GM19328 (cell line): ENCODE results near the gene GALT.

Source experiments
- ATAC-seq: cut with Tn5 transposase; IDR thresholded peaks from one replicate; pipeline ENCODE4 v1.9.1; 2021; ENCODE audit warnings: mild to moderate bottlenecking, moderate library complexity; ENCODE audit not compliant: unreplicated experiment

The GALT gene

GRCh38 chr9:34675048-34675714 lies 28.7 kb downstream of the GALT start:
- ATAC-seq: no peak

DNA sequence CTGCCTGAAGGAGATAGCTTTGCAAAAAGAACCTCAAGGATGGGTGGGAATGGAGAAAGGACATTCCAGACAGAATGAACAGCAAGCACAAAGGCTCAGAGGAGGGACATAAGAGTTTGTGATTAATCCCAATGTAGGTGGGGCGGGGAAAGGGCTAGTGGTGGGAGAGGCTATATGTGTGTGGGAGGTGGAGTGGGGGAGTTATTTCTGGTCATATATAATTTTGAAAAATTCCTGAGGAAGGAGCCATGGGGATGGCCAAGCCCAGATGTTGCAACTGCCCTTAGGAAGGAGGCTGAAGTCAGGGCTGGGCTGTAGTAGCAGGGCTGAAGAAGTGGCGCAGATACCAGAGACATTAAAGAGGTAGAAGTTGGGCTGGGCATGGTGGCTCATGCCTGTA lies 29.4 kb downstream of the GALT start:
- ATAC-seq: no peak

DNA sequence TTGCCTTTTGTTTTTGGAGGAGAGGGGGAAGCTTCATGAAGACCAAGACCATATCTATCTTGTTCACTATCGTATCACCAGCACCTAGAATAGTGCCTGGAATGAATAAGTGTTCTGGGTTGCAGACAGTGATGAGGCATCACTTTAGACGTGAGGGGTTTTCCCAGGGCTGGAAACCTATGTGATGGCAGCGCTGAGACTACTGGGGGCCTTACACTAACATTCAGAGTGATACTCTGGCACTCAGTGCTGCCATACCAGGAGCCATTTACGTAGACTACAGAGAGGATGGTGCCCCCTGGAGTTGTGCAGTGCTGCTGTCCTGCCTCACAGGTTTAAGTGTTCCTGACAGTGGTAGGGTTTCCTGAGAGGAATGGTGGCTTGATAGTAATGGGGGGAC lies 37.7 kb downstream of the GALT start:
- no peak for ATAC-seq

GRCh38 chr9:34684816-34685215 lies 38.3 kb downstream of the GALT start:
- ATAC-seq: no peak

DNA sequence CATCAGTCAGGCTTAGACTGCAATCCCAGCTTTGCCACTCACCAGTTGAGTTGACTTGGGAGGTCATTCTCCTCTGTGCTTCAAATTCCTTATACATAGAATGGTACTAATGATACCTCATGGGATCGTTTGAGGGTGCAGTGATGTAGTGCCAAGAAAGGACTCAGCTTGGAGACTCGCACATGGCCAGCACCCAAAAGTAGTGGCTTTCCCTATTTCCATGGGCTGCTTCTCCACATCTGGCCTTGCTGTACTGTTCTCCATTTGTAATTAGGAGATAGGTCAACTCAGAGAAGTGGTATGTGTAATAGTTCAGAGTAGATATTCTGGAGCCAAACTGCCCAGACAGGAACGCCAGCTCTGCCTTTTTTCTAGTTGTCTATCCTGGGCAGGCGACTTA lies 39.1 kb downstream of the GALT start:
- ATAC-seq: no peak

- no peak for ATAC-seq
Observed at GRCh38 chr9:34686231-34686630, 39.8 kb downstream of the GALT start.

DNA sequence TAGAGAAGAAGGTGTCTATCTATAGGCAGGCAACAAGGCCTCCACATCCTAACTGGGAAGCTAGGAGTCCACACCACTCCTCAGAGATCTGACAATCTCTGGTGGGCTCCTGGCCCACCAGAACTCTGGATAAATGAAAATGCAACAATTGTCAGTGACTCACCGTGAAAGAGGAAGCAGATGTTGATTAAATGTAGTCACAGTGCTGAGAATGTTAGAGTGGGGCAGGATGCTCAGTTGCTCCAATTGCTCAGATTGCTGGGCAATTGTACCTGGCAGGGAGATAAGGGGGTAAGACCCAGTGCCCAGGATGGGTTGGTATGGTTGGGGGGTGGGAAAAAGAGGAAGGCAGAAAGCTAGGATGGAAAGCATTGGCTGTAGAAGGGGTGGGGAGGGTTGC lies 40.3 kb downstream of the GALT start:
- ATAC-seq: no peak

GRCh38 chr9:34687276-34688030 lies 41.0 kb downstream of the GALT start:
- ATAC-seq: no peak

- ATAC-seq: no peak
Observed at GRCh38 chr9:34688329-34689115, 42.0 kb downstream of the GALT start.

DNA sequence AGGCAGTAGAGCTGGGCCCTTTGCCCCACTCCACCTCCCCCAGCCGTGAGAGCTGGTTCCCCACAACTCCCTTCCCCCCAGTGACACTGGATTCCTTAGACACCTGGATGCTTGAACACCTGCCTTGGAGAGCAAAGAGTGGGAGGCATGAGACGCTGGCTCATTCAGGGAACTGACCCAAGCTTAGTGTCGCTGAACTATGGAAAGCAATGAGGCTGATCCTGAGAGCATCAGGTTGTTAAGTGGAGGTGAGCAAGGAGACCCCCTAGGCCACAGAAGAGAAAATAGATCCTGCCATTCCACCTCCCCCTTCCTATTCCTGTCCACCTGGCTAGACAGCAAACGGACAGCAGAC lies 42.6 kb downstream of the GALT start:
- no peak for ATAC-seq

- no peak for ATAC-seq
Observed at GRCh38 chr9:34689512-34689911, 43.0 kb downstream of the GALT start.

- no peak for ATAC-seq
Observed at GRCh38 chr9:34690983-34691935, 44.8 kb downstream of the GALT start, which contains the start of gene CCL19. Gene CCL19, minus strand, starts transcription at chr9:34691276. Its CDS starts 137 bp downstream, at chr9:34691139.

DNA sequence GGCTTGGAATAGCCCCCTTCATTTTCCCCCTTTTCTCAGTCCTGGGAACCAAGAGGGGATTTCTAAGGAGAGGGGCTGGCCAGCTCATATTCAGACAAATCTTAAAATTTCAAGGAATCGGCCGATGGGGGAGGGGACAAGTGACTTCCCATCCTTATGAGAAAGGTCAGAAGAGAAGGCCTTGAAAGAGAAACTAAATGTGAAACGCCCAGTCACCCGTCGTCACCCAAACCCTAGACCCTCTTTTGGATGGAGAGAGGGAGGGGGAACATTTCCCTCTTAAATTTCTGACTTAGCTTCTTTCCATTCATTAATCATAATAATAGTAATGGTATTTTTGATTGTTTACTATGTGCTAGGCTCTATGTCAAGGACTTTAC lies 45.5 kb downstream of the GALT start:
- no peak for ATAC-seq

DNA sequence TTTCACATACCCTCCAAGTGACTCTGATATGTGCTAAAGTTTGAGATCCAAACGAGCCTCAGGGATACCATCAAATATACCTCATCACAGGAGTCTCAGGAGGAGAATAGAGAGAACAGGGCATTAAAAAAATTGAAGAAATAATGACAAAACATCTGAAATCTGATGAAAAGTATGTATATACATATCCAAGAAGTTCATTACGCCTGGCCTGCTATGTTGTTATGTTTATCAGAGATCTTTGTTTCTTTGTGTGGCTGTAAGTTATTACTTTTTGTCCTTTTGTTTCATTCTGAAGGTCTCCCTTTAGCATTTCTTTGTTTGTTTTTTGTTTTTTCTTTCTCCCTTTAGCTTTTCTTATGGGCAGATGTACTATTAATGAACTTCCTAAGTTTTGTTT lies 47.1 kb downstream of the GALT start:
- no peak for ATAC-seq

DNA sequence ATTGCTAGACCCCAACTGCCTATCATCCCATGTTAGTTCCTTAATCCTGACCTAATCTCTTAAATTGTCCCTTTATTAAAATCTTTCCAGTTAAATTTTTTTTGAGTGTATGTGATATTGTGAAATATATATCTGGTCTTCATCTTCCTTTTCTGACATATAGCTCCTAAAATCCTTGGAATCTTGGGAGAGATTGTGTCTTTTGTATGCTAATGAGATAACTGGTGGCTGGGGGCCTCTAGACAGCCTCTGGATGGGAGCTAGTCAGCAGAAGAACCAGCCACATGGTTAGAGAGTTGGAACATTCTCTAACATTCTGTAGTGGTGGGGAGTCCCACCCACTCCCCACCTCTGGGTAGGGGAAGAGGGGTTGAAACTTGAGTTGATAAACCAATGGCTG lies 48.3 kb downstream of the GALT start:
- ATAC-seq: no peak
